HAP-1 (cell line): ENCODE results near the gene SDK1.

ENCODE experiments used
- DNase-seq, 2 experiments: peaks; one replicate each; pipeline ENCODE4 v3.0.0-alpha.2; 2016 to 2020; ENCODE audit warnings: low spot score in 2 of 2
- H3K27me3 ChIP-seq: fragments of 250-450 bp; sonication (Bioruptor Pico); 2 replicates; pipeline ENCODE4 v1.5.1; 2020; ENCODE audit warnings: low read depth, mild to moderate bottlenecking, moderate library complexity
- H3K36me3 ChIP-seq: fragments of 250-450 bp; sonication (Bioruptor Pico); replicated peaks from 2 replicates; pipeline ENCODE4 v1.5.1; 2020; ENCODE audit warnings: mild to moderate bottlenecking
- H3K4me1 ChIP-seq: fragments of 250-450 bp; sonication (Bioruptor Pico); 2 replicates; pipeline ENCODE4 v1.5.1; 2020; ENCODE audit warnings: mild to moderate bottlenecking
- H3K4me3 ChIP-seq: fragments of 250-450 bp; sonication (Bioruptor Pico); 2 replicates; pipeline ENCODE4 v1.5.1; 2020; ENCODE audit warnings: mild to moderate bottlenecking, moderate library complexity
- H3K9me3 ChIP-seq: fragments of 250-450 bp; sonication (Bioruptor Pico); 2 replicates; pipeline ENCODE4 v1.5.1; 2020; ENCODE audit warnings: mild to moderate bottlenecking, moderate library complexity
- in situ Hi-C: fragments of 300-500 bp; cut with MboI; formaldehyde crosslinking; loops from 3 replicates; pipeline ENCODE4 v1.14.3; 2020; ENCODE audit warnings: low sequenced_read_pairs, inconsistent platforms, mixed read lengths

The SDK1 gene

GRCh38 chr7:4220011-4220410 lies 919.0 kb downstream of the SDK1 start:
- no peaks in the 10 kb centered on the region for H3K27me3 ChIP-seq
- H3K4me1 ChIP-seq = no peaks in the 10 kb centered on the region
- no peak for DNase-seq
- no peaks in the 10 kb centered on the region for H3K9me3 ChIP-seq
- in situ Hi-C loops = no loop called here
- H3K36me3 ChIP-seq = no peaks in the 10 kb centered on the region
- no peak overlapping the region for H3K4me3 ChIP-seq

DNA sequence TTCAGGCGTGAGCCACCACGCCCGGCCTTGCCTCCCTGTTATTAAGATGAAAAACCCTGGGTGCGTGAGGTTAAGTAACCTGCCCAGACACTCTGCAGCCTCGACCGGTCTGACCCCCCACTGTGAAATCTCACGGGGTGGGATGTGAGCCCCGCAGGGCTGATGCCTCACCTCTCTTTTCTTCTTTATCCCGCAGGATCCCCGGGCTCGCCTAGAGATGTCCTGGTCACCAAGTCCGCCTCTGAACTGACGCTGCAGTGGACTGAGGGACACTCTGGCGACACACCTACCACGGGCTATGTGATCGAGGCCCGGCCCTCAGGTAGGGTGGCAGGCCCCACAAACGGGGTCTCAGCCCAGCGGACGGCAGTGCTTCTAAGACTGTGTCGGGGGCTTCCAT lies 920.0 kb downstream of the SDK1 start:
- DNase-seq = no peak
- no peaks in the 10 kb centered on the region for H3K9me3 ChIP-seq
- no peaks in the 10 kb centered on the region for H3K4me1 ChIP-seq
- H3K4me3 ChIP-seq = no peak overlapping the region
- H3K27me3 ChIP-seq = no peaks in the 10 kb centered on the region
- no peaks in the 10 kb centered on the region for H3K36me3 ChIP-seq
- in situ Hi-C loops = no loop called here

- no peaks in the 10 kb centered on the region for H3K9me3 ChIP-seq
- in situ Hi-C loops = no loop called here
- DNase-seq = no peak
- no peaks in the 10 kb centered on the region for H3K36me3 ChIP-seq
- H3K27me3 ChIP-seq = no peaks in the 10 kb centered on the region
- no peaks in the 10 kb centered on the region for H3K4me1 ChIP-seq
- H3K4me3 ChIP-seq = no peak overlapping the region
Measured at GRCh38 chr7:4222676-4223075, 921.6 kb downstream of the SDK1 start.

DNA sequence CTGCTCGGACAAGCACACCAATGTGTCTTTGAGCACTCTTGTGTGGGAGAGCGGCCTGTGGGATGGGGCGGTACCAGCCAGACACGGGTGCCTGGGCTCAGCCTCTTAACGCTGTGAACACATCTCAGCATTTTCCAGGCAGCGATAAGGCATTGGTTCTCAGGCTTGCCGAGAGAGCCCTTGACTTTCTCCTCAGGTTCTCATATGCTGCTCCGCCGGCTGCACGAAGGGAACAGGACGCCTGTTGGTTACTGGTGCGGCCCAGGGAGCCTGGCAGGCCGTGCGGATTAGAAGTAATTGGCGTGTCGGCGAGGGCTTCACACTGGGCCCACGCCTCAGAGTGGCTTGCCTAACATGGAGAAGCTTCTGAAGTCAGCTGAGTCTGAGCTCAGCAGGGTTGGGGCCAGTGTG lies 924.3 kb downstream of the SDK1 start:
- no peak for DNase-seq
- H3K4me1 ChIP-seq = no peaks in the 10 kb centered on the region
- H3K36me3 ChIP-seq = no peaks in the 10 kb centered on the region
- no peaks in the 10 kb centered on the region for H3K27me3 ChIP-seq
- H3K9me3 ChIP-seq = no peaks in the 10 kb centered on the region
- in situ Hi-C loops = no loop called here
- no peak overlapping the region for H3K4me3 ChIP-seq

DNA sequence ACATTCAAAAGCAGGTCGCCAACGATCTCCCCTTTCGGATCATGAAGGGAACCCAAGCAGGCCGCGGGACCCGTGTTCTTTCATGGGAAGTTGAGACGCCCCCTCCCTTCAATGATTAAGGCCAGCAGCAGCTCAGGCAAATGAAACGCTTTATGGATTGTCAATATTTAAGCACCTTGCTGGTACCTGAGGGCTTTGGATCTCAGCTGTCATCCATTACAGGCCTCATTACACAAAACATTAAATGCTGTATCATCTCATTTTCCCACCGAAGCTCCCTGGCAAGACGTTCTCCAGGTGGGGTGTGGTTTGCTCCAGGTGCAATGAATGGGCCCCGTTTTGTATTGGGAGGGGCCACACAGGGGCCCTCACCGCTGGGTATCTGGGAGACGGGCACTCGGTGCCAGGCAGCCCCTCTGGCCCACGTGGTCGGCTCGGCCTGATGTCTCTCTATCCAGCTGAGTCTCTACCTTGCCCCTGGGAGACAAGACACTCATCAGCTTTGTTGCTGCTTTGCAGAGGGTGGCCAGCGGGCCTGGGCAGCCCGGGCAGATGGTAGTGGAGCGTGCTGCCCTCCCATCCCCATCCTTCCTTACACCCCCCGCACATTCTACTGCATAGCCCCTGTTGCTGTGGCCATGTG lies 925.0 kb downstream of the SDK1 start:
- no peak for DNase-seq
- no peaks in the 10 kb centered on the region for H3K36me3 ChIP-seq
- H3K4me3 ChIP-seq = no peak overlapping the region
- no peaks in the 10 kb centered on the region for H3K4me1 ChIP-seq
- in situ Hi-C loops = no loop called here
- H3K9me3 ChIP-seq = no peaks in the 10 kb centered on the region
- no peaks in the 10 kb centered on the region for H3K27me3 ChIP-seq

GRCh38 chr7:4226524-4226882 lies 925.5 kb downstream of the SDK1 start:
- Histone ChIP-seq H3K9me3 (no peaks in the 10 kb centered on the region), H3K36me3 (no peaks in the 10 kb centered on the region), H3K4me1 (no peaks in the 10 kb centered on the region), H3K4me3 (no peak overlapping the region), H3K27me3 (no peaks in the 10 kb centered on the region)
- in situ Hi-C loops = no loop called here
- DNase-seq = no peak

DNA sequence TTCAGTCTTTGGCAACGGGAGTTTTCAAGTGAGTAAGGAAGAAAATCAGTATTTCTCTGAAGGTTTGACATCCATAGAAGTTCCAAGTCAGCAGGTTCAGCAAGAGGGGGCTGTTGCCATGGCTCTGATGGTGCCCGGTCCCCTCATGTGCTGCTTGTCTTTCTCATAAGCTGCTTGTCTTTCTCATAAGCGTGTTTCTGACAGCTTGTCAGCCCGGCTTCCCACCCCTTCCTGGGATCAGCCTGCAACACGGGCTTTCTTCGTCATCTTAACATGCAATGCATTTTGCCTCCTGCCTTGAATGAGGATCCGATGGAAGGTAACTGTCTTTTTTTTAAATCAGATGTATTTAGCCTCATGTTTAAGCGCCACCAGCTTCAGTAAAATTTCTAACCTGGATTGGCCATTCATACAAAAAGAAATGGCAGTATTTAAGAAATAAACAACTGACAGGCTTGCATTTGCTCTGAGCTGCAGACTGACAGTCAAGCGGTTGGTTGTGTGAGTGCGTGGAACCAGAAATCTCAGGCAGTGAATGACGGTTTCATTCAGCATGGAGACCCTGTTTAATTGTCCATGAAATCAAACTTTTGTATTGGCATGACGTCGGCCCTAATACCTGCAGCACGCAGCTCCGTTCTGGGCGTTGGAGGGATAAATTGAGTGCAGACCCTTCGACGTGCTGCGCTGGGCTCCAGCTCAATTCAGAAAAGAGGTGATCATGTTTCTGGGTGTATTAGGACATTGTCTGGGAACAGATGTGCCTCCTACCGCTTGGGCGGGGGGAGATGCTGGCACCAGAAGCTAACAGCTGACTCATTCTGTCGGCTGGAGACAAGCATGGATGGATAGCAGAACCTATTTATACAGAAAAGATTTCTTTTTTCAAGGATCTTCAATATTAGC lies 926.3 kb downstream of the SDK1 start:
- H3K9me3 ChIP-seq = no peaks in the 10 kb centered on the region
- no peaks in the 10 kb centered on the region for H3K36me3 ChIP-seq
- in situ Hi-C loops = no loop called here
- no peak for DNase-seq
- no peaks in the 10 kb centered on the region for H3K27me3 ChIP-seq
- no peak overlapping the region for H3K4me3 ChIP-seq
- H3K4me1 ChIP-seq = no peaks in the 10 kb centered on the region

DNA sequence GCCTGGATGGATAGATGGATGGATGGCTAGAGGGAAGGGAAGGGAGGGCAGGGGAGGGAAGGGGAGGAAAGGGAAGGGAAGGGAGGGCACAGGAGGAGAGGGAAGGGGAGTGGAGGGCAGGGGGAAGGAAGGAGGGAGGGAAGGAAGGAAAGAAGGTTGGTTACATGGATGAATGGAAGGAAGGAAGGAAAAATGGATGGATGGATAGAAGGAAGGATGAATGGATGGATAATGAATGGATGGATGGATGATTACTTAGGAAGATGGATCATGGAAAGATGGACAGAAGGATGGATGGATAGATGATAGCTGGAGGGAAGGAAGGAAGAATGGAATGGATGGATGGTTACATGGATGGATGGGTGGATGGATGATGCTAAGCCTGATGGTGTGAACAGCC lies 929.3 kb downstream of the SDK1 start:
- no peak for DNase-seq
- Histone ChIP-seq H3K4me1 (no peaks in the 10 kb centered on the region), H3K9me3 (no peaks in the 10 kb centered on the region), H3K4me3 (no peak overlapping the region), H3K27me3 (no peaks in the 10 kb centered on the region), H3K36me3 (no peaks in the 10 kb centered on the region)
- in situ Hi-C loops = no loop called here

DNA sequence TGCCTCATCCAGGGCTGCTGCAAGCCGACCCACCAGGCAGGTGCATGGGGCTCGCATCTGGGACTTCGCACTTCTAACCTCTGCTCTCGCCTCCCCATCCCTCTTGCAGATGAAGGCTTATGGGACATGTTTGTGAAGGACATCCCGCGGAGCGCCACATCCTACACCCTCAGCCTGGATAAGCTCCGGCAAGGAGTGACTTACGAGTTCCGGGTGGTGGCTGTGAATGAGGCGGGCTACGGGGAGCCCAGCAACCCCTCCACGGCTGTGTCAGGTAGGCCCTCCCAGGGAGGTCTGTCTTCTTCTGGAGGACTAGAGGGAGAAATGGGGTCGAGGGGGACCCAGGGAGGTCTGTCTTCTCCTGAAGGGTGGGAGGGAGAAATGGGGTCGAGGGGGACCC lies 932.1 kb downstream of the SDK1 start:
- H3K36me3 ChIP-seq = no peaks in the 10 kb centered on the region
- in situ Hi-C loops = no loop called here
- no peak overlapping the region for H3K4me3 ChIP-seq
- H3K27me3 ChIP-seq = no peaks in the 10 kb centered on the region
- no peak for DNase-seq
- H3K4me1 ChIP-seq = no peaks in the 10 kb centered on the region
- H3K9me3 ChIP-seq = no peaks in the 10 kb centered on the region

- DNase-seq = no peak
- Histone ChIP-seq H3K36me3 (no peaks in the 10 kb centered on the region), H3K27me3 (no peaks in the 10 kb centered on the region), H3K4me3 (no peak overlapping the region), H3K9me3 (no peaks in the 10 kb centered on the region), H3K4me1 (no peaks in the 10 kb centered on the region)
- in situ Hi-C loops = no loop called here
Measured at GRCh38 chr7:4233621-4234497, 932.8 kb downstream of the SDK1 start.

GRCh38 chr7:4234498-4234855 lies 933.4 kb downstream of the SDK1 start:
- no peak for DNase-seq
- H3K4me1 ChIP-seq = no peaks in the 10 kb centered on the region
- in situ Hi-C loops = no loop called here
- H3K27me3 ChIP-seq = no peaks in the 10 kb centered on the region
- H3K36me3 ChIP-seq = no peaks in the 10 kb centered on the region
- no peak overlapping the region for H3K4me3 ChIP-seq
- H3K9me3 ChIP-seq = no peaks in the 10 kb centered on the region

DNA sequence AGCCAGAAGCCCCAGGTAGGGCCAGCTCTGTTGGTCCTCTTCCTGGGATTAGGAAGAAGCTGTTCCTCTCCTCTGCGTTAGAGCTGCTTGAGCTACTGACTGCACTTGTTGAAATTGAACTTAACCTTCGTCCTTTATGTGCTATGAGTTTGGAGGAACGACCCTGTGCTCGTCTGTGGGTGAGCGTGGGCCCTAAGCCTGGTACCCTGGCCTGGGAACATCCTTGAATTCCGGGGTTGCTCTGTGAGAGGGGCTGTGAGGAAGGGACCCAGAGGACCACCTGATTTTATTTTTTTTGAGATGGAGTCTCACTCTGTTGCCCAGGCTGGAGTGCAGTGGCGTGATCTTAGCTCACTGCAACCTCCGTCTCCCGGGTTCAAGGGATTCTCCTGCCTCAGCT lies 933.8 kb downstream of the SDK1 start:
- Histone ChIP-seq H3K27me3 (no peaks in the 10 kb centered on the region), H3K4me3 (no peak overlapping the region), H3K36me3 (no peaks in the 10 kb centered on the region), H3K9me3 (no peaks in the 10 kb centered on the region), H3K4me1 (no peaks in the 10 kb centered on the region)
- no peak for DNase-seq
- in situ Hi-C loops = no loop called here

DNA sequence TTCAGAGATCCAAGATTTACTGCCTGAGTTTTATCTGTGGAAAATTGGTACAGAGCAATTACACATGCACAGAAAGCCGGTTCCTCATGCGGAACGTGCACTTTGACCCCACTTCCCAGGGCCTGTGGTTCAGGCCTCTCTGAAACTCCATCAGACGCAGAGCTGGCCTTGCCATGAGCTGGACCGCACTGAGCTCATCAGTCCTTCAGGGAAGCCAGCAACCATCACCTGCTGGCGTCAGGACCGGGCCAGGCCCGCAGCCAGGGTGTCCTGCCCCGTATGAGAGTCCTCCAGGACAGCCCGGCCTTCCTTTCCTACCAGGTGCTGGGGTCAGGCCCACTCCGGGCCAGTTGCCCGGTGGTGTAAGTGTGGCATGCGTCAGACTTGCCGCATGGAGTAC lies 934.5 kb downstream of the SDK1 start:
- H3K27me3 ChIP-seq = no peaks in the 10 kb centered on the region
- H3K9me3 ChIP-seq = no peaks in the 10 kb centered on the region
- no peak overlapping the region for H3K4me3 ChIP-seq
- H3K4me1 ChIP-seq = no peaks in the 10 kb centered on the region
- no peak for DNase-seq
- in situ Hi-C loops = no loop called here
- no peaks in the 10 kb centered on the region for H3K36me3 ChIP-seq

- in situ Hi-C loops = no loop called here
- no peaks in the 10 kb centered on the region for H3K4me1 ChIP-seq
- H3K4me3 ChIP-seq = no peak overlapping the region
- no peaks in the 10 kb centered on the region for H3K36me3 ChIP-seq
- H3K27me3 ChIP-seq = no peaks in the 10 kb centered on the region
- no peak for DNase-seq
- H3K9me3 ChIP-seq = no peaks in the 10 kb centered on the region
Measured at GRCh38 chr7:4236389-4236788, 935.3 kb downstream of the SDK1 start.
